Prostate gland (tissue), 1 donor: ENCODE data around the gene BCL6.

ENCODE experiments used
- POLR2A ChIP-seq: fragments of 450-650 bp; IDR thresholded peaks from one replicate; pipeline ENCODE4 v1.6.1; 2016; ENCODE audit warnings: antibody characterized with exemption, mild to moderate bottlenecking
- POLR2AphosphoS5 ChIP-seq: sonication (generic); formaldehyde crosslinking; IDR thresholded peaks from one replicate; pipeline ENCODE4 v1.6.1; 2017; ENCODE audit warnings: antibody characterized with exemption

DNA sequence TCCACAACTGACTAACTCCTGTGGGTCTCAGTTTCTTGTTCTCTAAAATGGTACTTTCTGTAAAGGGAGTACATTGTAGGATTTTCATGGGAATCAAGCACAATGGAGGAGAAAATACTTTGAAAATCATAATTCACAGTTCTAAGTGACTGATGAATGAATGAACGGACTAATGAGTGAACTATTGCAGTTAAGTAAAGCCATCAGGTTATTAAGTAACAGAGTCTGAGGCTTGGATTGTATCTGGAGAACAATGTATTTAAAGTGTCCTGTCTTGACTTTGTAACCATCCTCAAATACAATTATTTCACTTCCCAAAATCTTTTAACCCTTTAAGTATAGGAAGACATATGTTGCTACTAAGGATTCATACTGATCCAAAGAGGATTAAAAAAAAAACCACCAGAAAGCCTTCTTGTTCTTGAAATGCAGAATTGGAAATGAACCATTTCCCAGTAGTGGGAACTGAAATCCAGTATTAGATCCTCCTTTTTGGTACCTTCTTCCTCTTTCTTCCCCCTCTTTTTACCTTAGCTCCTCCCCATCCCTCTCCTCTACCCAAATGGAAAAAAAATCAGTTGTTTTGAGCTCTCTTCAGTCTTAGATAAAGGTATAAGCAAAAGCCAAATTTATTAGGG lies 13.2 kb upstream of the BCL6 start:
- TF ChIP-seq POLR2A = no peak
- no peak for TF ChIP-seq POLR2AphosphoS5
